Heart left ventricle (tissue), 16 donors: ENCODE data around the gene TMEM31. TPM values are rescaled to one million over a fixed set of nuclear protein-coding genes. Genes with fewer than 3 reads are reported as not detected.

Experiments
- ATAC-seq, 4 donors: fragments of 200-7000 bp; cut with Tn5 transposase; one replicate each; pipeline ENCODE4 v1.9.1; 2020 to 2022; ENCODE audit warnings: moderate library complexity in 4 of 4, mild to moderate bottlenecking in 3 of 4, moderate number of reproducible peaks in 1 of 4
- DNase-seq, 5 donors: peaks; one replicate each; pipeline ENCODE4 v3.0.0-alpha.2; 2020
- H3K27ac ChIP-seq, 12 donors: fragments of 200-600 bp; sonication (generic) in 4 of 12; one replicate each; pipeline versions ENCODE4 v1.5.0 to v1.8.0; 2016 to 2022; ENCODE audit warnings: mild to moderate bottlenecking in 2 of 12
- H3K27me3 ChIP-seq, 9 donors: fragments of 200-600 bp; sonication (generic) in 2 of 9; one replicate each; pipeline versions ENCODE4 v1.5.1 to v1.8.0; 2016 to 2022; ENCODE audit warnings: mild to moderate bottlenecking in 3 of 9
- H3K36me3 ChIP-seq, 9 donors: fragments of 200-600 bp; sonication (generic) in 2 of 9; one replicate each; pipeline versions ENCODE4 v1.5.0 to v1.8.0; 2018 to 2022; ENCODE audit warnings: mild to moderate bottlenecking in 2 of 9
- H3K4me1 ChIP-seq, 12 donors: fragments of 200-600 bp; sonication (generic) in 4 of 12; one replicate each; pipeline versions ENCODE4 v1.5.0 to v1.8.0; 2016 to 2022; ENCODE audit warnings: mild to moderate bottlenecking in 3 of 12
- H3K4me3 ChIP-seq, 12 donors: fragments of 200-600 bp; sonication (generic) in 4 of 12; one replicate each; pipeline versions ENCODE4 v1.5.0 to v1.8.0; 2017 to 2022; ENCODE audit warnings: mild to moderate bottlenecking in 9 of 12, moderate library complexity in 4 of 12
- H3K9me3 ChIP-seq, 12 donors: fragments of 200-600 bp; sonication (generic) in 4 of 12; one replicate each; pipeline versions ENCODE4 v1.5.0 to v1.8.0; 2016 to 2022; ENCODE audit warnings: mild to moderate bottlenecking in 1 of 12
- CTCF ChIP-seq, 12 donors: fragments of 200-600 bp; sonication (generic) in 4 of 12; IDR thresholded peaks; one replicate each; pipeline versions ENCODE4 v1.5.0 to v1.8.0; 2018 to 2022; ENCODE audit warnings: antibody characterized with exemption in 12 of 12, mild to moderate bottlenecking in 5 of 12
- POLR2A ChIP-seq, 2 donors: fragments of 450-650 bp; IDR thresholded peaks; one replicate each; pipeline ENCODE4 v1.6.1; 2017; ENCODE audit warnings: antibody characterized with exemption in 2 of 2, mild to moderate bottlenecking in 2 of 2, moderate library complexity in 2 of 2
- WGBS, 4 donors: extraction: QIAGEN DNeasy Blood & Tissue Kit in 2 of 4; methylation state at CpG; one replicate each; pipeline versions ENCODE4 v1.1.5 to v1.1.7; 2013 to 2018; 5-methylcytosine and 5-hydroxymethylcytosine counted together
- intact Hi-C, 10 donors: fragments of 100-400 bp; cut with DNase I; formaldehyde crosslinking; loops; one replicate each; pipeline versions ENCODE4 v1.11.1 to v1.14.2; 2022
- polyA plus RNA-seq, 2 donors: library from polyadenylated mRNA; stranded (reverse); fragments of 200-250 nt; gene quantifications; one replicate each; pipeline ENCODE4 v1.2.3, GENCODE V29; 2013
- total RNA-seq, 9 donors: library from RNA; depleted of rRNA in 2 of 9; stranded (reverse); fragments of >200 nt in 2 of 9; fragmentation: NEBNext Ultra II Directional in 3 of 9; extraction: Animal tissue kit (Norgen Biotek cat#: 25700) in 3 of 9; gene quantifications; one replicate each; pipeline versions ENCODE4 v1.1.0 to v1.2.4, GENCODE V29; 2016 to 2023
- donor health status: ischemic (EF 13 %, LVEDD 7.1; RV severe dilation, severe dysfunction).
- donor health status: healthy with polysubstance abuse.
- donor health status: DM: no; HTN: yes; CAD: no.
- donor health status: DM: no; HTN: no; CAD: no.
- donor health status: ischemic (EF 25% LVEDD 6.9; RV normal size, moderate dysfunction).
- donor health status: ischemic (EF 25% LVEDD 5.7; RV mildly dilated, moderate dysfunction).
- donor health status: healthy.
- donor health status: DM: yes; HTN: yes; CAD: no.
- donor health status: ischemic (EF 35%, LVEDD 5.7; RV mildly dilated, moderate dysfunction).
- donor health status: nonischemic (EF 11% LVEDD 7.7; RV severe dilation, severe dysfunction).
- donor health status: DM: yes; HTN: yes; CAD: no.
- donor health status: PGD.
- donor health status: ischemic (EF 29% LVEDD 5.4; RV normal size, mild dysfunction).
- donor health status: nonischemic (EF 23%, LVEDD 6.1; RV moderate dilation, normal function).

TMEM31 gene
- total and polyA plus RNA-seq, 11 donors = 0.38 TPM; not detected in 10

- H3K36me3 ChIP-seq = no peaks in the 10 kb centered on the region
- H3K27ac ChIP-seq = no peak overlapping the region
- TF ChIP-seq CTCF (IDR thresholded peaks at IDR 0.05) (no peak), POLR2A (IDR thresholded peaks at IDR 0.05) (no peak)
- no peaks in the 10 kb centered on the region for H3K9me3 ChIP-seq
- 43 to 87% (median 68%) methylated on average over 6 of the region's 6 CpGs for WGBS, 4 donors
- ATAC-seq (no peak), DNase-seq (no peak)
- no peak overlapping the region for H3K4me3 ChIP-seq
- peaks cover 0 to 12% (median 0%) of the 10 kb centered on the region in 9 donors for H3K27me3 ChIP-seq
- intact Hi-C loops = no loop called here
- no peaks in the 10 kb centered on the region for H3K4me1 ChIP-seq
Observed at GRCh38 chrX:103742339-103742738, 31.6 kb downstream of the TMEM31 start.

- peaks cover 0 to 23% (median 0%) of the 10 kb centered on the region in 9 donors for H3K27me3 ChIP-seq
- H3K9me3 ChIP-seq = no peaks in the 10 kb centered on the region
- intact Hi-C loops = no loop called here
- no peaks in the 10 kb centered on the region for H3K4me1 ChIP-seq
- no peak overlapping the region for H3K4me3 ChIP-seq
- no peak overlapping the region for H3K27ac ChIP-seq
- DNase-seq (no peak), ATAC-seq (no peak)
- H3K36me3 ChIP-seq = no peaks in the 10 kb centered on the region
- WGBS, 4 donors = 59 to 88% (median 79%) methylated on average over 2 of the region's 2 CpGs
- TF ChIP-seq POLR2A (IDR thresholded peaks at IDR 0.05) = no peak
- no peak for TF ChIP-seq CTCF (IDR thresholded peaks at IDR 0.05)
Observed at GRCh38 chrX:103747163-103747562, 36.5 kb downstream of the TMEM31 start.

GRCh38 chrX:103754401-103754800, 43.7 kb downstream of the TMEM31 start:
- WGBS, 4 donors = 69 to 86% (median 80%) methylated on average over 4 of the region's 4 CpGs
- peaks cover 0 to 25% (median 0%) of the 10 kb centered on the region in 9 donors for H3K27me3 ChIP-seq
- intact Hi-C loops = no loop called here
- H3K4me3 ChIP-seq = no peak overlapping the region
- TF ChIP-seq POLR2A (IDR thresholded peaks at IDR 0.05) (no peak), CTCF (IDR thresholded peaks at IDR 0.05) (no peak)
- no peak for DNase-seq
- H3K9me3 ChIP-seq = peaks cover 0 to 15% (median 0%) of the 10 kb centered on the region in 12 donors
- no peak for ATAC-seq
- no peaks in the 10 kb centered on the region for H3K4me1 ChIP-seq
- no peak overlapping the region for H3K27ac ChIP-seq
- H3K36me3 ChIP-seq = no peaks in the 10 kb centered on the region

GRCh38 chrX:103756736-103757135, 46.0 kb downstream of the TMEM31 start:
- ATAC-seq (no peak), DNase-seq (no peak)
- intact Hi-C loops = no loop called here
- peaks cover 0 to 12% (median 0%) of the 10 kb centered on the region in 9 donors for H3K27me3 ChIP-seq
- peaks cover 0 to 17% (median 0%) of the 10 kb centered on the region in 12 donors for H3K9me3 ChIP-seq
- no peak overlapping the region for H3K4me3 ChIP-seq
- 54 to 72% (median 68%) methylated on average over 3 of the region's 3 CpGs for WGBS, 4 donors
- TF ChIP-seq POLR2A (IDR thresholded peaks at IDR 0.05) = no peak
- TF ChIP-seq CTCF (IDR thresholded peaks at IDR 0.05) = no peak
- H3K36me3 ChIP-seq = no peaks in the 10 kb centered on the region
- H3K4me1 ChIP-seq = no peaks in the 10 kb centered on the region
- no peak overlapping the region for H3K27ac ChIP-seq
